HCT116 (cell line): ENCODE results near the gene PLEKHA4. TPM values are rescaled to one million over a fixed set of nuclear protein-coding genes. Genes with fewer than 3 reads are reported as not detected.
"Not testable (repeated sequence)": the region's sequence is repeated elsewhere in the genome, so short reads cannot be mapped to it uniquely, and the experiment has no call there.

Experiments
- ATAC-seq: fragments of 200-7000 bp; cut with Tn5 transposase; 2 replicates; pipeline ENCODE4 v1.9.1; 2020; ENCODE audit warnings: mild to moderate bottlenecking, moderate library complexity
- BruUV-seq: library from RNA; stranded (reverse); fragments of 400-500 nt; replicated peaks from 2 replicates; lab custom pipeline; 2021; lab: Mats Ljungman, UMichigan
- CTCF ChIA-PET: fragments of 300-600 bp; sonication (Branson Sonifier 250); formaldehyde crosslinking; loops from one replicate; lab custom pipeline; 2021; ENCODE audit warnings: antibody characterized with exemption; lab: Charles Lee
- POLR2A ChIA-PET: fragments of 300-600, 350-600 bp; sonication (Branson Sonifier 250); formaldehyde crosslinking; loops from one replicate; lab custom pipeline; 2021; ENCODE audit warnings: antibody characterized with exemption; lab: Charles Lee
- RAD21 ChIA-PET, 2 experiments: fragments of 300-600 bp; sonication (Branson Sonifier 250); formaldehyde crosslinking; loops; one replicate each; lab custom pipeline; 2023; ENCODE audit warnings: low total read pairs in 2 of 2; ENCODE audit not compliant: uncharacterized antibody in 2 of 2, unreplicated experiment in 2 of 2, low non-redundant PET in 1 of 2; lab: Charles Lee
- DNase-seq: peaks from one replicate; pipeline ENCODE4 v3.0.0-alpha.2; 2010; ENCODE audit warnings: low read depth, low spot score
- H2AFZ ChIP-seq: fragments of 200-600 bp; shearing (Covaris generic), sonication (generic); 2 replicates; pipeline ENCODE4 v1.6.1; 2017; ENCODE audit warnings: low read depth, mixed run types, mixed read lengths, antibody characterized with exemption, low read length; ENCODE audit not compliant: poor library complexity, severe bottlenecking
- H3K27ac ChIP-seq: 2 replicates; pipeline ENCODE4 v1.5.1; 2012; ENCODE audit warnings: low read depth, low read length
- H3K27me3 ChIP-seq: fragments of 200-600 bp; sonication (generic); 2 replicates; pipeline ENCODE4 v1.6.1; 2016; ENCODE audit warnings: mixed run types, low read length, mixed read lengths; ENCODE audit not compliant: insufficient read depth
- H3K36me3 ChIP-seq, 2 experiments: fragments of 200-500 bp in 1 of 2; fragments of 200-600 bp in 1 of 2; sonication (Bioruptor generic) in 1 of 2; sonication (generic) in 1 of 2; 2 replicates each; pipeline versions ENCODE4 v1.5.1 to v1.6.1; 2014 to 2016; ENCODE audit warnings: low read length in 2 of 2, inconsistent platforms in 1 of 2, mixed read lengths in 1 of 2, mixed run types in 1 of 2; ENCODE audit not compliant: insufficient read depth in 2 of 2, control insufficient read depth in 1 of 2
- H3K4me1 ChIP-seq, 2 experiments: fragments of 200-600 bp in 1 of 2; sonication (generic) in 1 of 2; 2 replicates each; pipeline versions ENCODE4 v1.5.1 to v1.6.1; 2012 to 2017; ENCODE audit warnings: low read length in 2 of 2, inconsistent platforms in 1 of 2, mild to moderate bottlenecking in 1 of 2, mixed read lengths in 1 of 2, mixed run types in 1 of 2, moderate library complexity in 1 of 2; ENCODE audit not compliant: insufficient read depth in 2 of 2, control insufficient read depth in 1 of 2
- H3K4me2 ChIP-seq: fragments of 200-600 bp; sonication (generic); 2 replicates; pipeline ENCODE4 v1.6.1; 2017; ENCODE audit warnings: mixed run types, low read length, mixed read lengths
- H3K4me3 ChIP-seq, 2 experiments: fragments of 200-600 bp in 1 of 2; sonication (generic) in 1 of 2; replicated peaks in 1 of 2; 2 replicates each; pipeline ENCODE4 v1.5.1; 2011 to 2016; ENCODE audit warnings: low read length in 2 of 2, control low read depth in 1 of 2, low read depth in 1 of 2, mild to moderate bottlenecking in 1 of 2, mixed read lengths in 1 of 2, mixed run types in 1 of 2
- H3K79me2 ChIP-seq: fragments of 200-600 bp; sonication (generic); 2 replicates; pipeline ENCODE4 v1.6.1; 2017; ENCODE audit warnings: mild to moderate bottlenecking, mixed run types, low read length, moderate library complexity, mixed read lengths; ENCODE audit not compliant: insufficient read depth
- H3K9ac ChIP-seq: fragments of 200-600 bp; sonication (generic); 2 replicates; pipeline ENCODE4 v1.6.1; 2016; ENCODE audit warnings: low read length, mixed read lengths
- H3K9me2 ChIP-seq: fragments of 200-600 bp; sonication (generic), shearing (Covaris generic); 2 replicates; pipeline ENCODE4 v1.6.1; 2017; ENCODE audit warnings: mixed run types, mild to moderate bottlenecking, moderate library complexity; ENCODE audit not compliant: insufficient read depth
- H3K9me3 ChIP-seq, 2 experiments: fragments of 200-500 bp in 1 of 2; fragments of 200-600 bp in 1 of 2; sonication (Bioruptor generic) in 1 of 2; sonication (generic) in 1 of 2; 2 replicates each; pipeline ENCODE4 v1.6.1; 2014 to 2017; ENCODE audit warnings: low read length in 2 of 2, mixed read lengths in 2 of 2, inconsistent platforms in 1 of 2, low read depth in 1 of 2, mild to moderate bottlenecking in 1 of 2, mixed run types in 1 of 2, moderate library complexity in 1 of 2; ENCODE audit not compliant: control insufficient read depth in 1 of 2, insufficient read depth in 1 of 2
- H4K20me1 ChIP-seq: fragments of 200-600 bp; sonication (generic), shearing (Covaris generic); 2 replicates; pipeline ENCODE4 v1.6.1; 2017; ENCODE audit warnings: mixed run types, mild to moderate bottlenecking, moderate library complexity; ENCODE audit not compliant: insufficient read depth
- CBX3 ChIP-seq: IDR thresholded peaks from 2 replicates; pipeline ENCODE4 v1.6.1; 2012; ENCODE audit warnings: low read depth
- RAD21 ChIP-seq: IDR thresholded peaks from 2 replicates; pipeline ENCODE4 v1.6.1; 2012; ENCODE audit warnings: low read depth, mild to moderate bottlenecking
- SP1 ChIP-seq: IDR thresholded peaks from 2 replicates; pipeline ENCODE4 v1.6.1; 2012; ENCODE audit warnings: low read depth
- ZFX ChIP-seq: fragments of 450-650 bp; IDR thresholded peaks from 2 replicates; pipeline ENCODE4 v1.6.1; 2017
- intact Hi-C: fragments of 100-400 bp; cut with micrococcal nuclease; formaldehyde crosslinking; loops from 2 replicates; pipeline ENCODE4 v1.10.0; 2022
- total RNA-seq: library from RNA; stranded (reverse); gene quantifications from one replicate; pipeline ENCODE4 v1.2.1, GENCODE V29; 2021; ENCODE audit not compliant: unreplicated experiment
- TF ChIP-seq, protein P1 (sequence below): IDR thresholded peaks from 2 replicates; pipeline ENCODE4 v1.6.1; 2011; ENCODE audit warnings: mild to moderate bottlenecking, low read length, moderate library complexity; ENCODE audit not compliant: insufficient replicate concordance; ENCODE audit errors: extremely low read depth

PLEKHA4 gene
- total RNA-seq, 1 experiment from 2014 or later: 20.4 TPM

GRCh38 chr19:48905664-48906063 lies 37.2 kb upstream of the PLEKHA4 start (continued):
- TF ChIP-seq ZFX (no peak), CBX3 (no peak), SP1 (no peak), RAD21 (no peak)
- TF ChIP-seq, protein P1, sequence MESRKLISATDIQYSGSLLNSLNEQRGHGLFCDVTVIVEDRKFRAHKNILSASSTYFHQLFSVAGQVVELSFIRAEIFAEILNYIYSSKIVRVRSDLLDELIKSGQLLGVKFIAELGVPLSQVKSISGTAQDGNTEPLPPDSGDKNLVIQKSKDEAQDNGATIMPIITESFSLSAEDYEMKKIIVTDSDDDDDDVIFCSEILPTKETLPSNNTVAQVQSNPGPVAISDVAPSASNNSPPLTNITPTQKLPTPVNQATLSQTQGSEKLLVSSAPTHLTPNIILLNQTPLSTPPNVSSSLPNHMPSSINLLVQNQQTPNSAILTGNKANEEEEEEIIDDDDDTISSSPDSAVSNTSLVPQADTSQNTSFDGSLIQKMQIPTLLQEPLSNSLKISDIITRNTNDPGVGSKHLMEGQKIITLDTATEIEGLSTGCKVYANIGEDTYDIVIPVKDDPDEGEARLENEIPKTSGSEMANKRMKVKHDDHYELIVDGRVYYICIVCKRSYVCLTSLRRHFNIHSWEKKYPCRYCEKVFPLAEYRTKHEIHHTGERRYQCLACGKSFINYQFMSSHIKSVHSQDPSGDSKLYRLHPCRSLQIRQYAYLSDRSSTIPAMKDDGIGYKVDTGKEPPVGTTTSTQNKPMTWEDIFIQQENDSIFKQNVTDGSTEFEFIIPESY: no peak

DNA sequence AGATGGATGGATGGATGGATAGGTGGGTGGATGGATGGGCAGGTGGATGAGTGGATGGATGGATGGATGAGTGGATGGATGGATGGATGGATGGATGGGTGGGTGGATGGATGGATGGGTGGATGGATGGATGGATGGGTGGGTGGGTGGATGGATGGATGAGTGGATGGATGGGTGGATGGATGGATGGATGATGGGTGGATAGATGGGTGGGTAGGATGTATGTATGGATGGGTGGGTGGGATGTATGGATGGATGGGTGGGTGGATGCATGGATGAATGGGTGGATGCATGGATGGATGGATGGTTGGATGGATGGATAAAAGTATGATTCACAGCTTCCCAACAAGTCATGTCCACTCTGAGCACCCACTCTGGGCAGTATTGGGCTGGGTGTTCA lies 35.4 kb upstream of the PLEKHA4 start:
- BruUV-seq, intact Hi-C loops, H4K20me1 ChIP-seq, POLR2A ChIA-PET, H3K27me3 ChIP-seq, H3K36me3 ChIP-seq, H3K4me2 ChIP-seq, DNase-seq, H3K27ac ChIP-seq, H3K9me3 ChIP-seq, RAD21 ChIA-PET, H3K9me2 ChIP-seq, CTCF ChIA-PET, ATAC-seq, H2AFZ ChIP-seq, H3K4me3 ChIP-seq, H3K9ac ChIP-seq: not testable (repeated sequence)
- Histone ChIP-seq H3K79me2 (peaks cover 10% of the 10 kb centered on the region; the same call in 1 of the 2 replicates), H3K4me1 (peaks cover 3 to 18% of the 10 kb centered on the region in 2 experiments; a peak in 3 of 4 replicates)

GRCh38 chr19:48902291-48902690 lies 33.9 kb upstream of the PLEKHA4 start:
- H3K27ac ChIP-seq, H2AFZ ChIP-seq, CTCF ChIA-PET, H3K9ac ChIP-seq, RAD21 ChIA-PET, POLR2A ChIA-PET, ATAC-seq, H3K27me3 ChIP-seq, intact Hi-C loops, H3K9me3 ChIP-seq, H3K4me3 ChIP-seq, H3K9me2 ChIP-seq, BruUV-seq, DNase-seq, H3K4me2 ChIP-seq, H4K20me1 ChIP-seq, H3K36me3 ChIP-seq: not testable (repeated sequence)
- peaks cover 3 to 18% of the 10 kb centered on the region in 2 experiments; a peak in 3 of 4 replicates for H3K4me1 ChIP-seq
- H3K79me2 ChIP-seq: peaks cover 10% of the 10 kb centered on the region; the same call in 1 of the 2 replicates
